Memory B cell (primary cell): ENCODE data around the gene FHDC1.
"Not testable (repeated sequence)": the region's sequence is repeated elsewhere in the genome, so short reads cannot be mapped to it uniquely, and the experiment has no call there.

Experiments
- ATAC-seq: fragments of 150-1000 bp; cut with Tn5 transposase; 2 replicates; pipeline ENCODE4 v1.10.0; 2021; ENCODE audit warnings: low read depth, mild to moderate bottlenecking, moderate library complexity
- DNase-seq, 2 donors: peaks; one replicate each; pipeline ENCODE4 v3.0.0; 2022; ENCODE audit warnings: low spot score in 2 of 2
- H3K27ac Mint-ChIP-seq: one replicate; pipeline ENCODE4 v1.8.0; 2022; ENCODE audit warnings: mild to moderate bottlenecking, moderate library complexity, mixed read lengths
- H3K27me3 Mint-ChIP-seq: one replicate; pipeline ENCODE4 v1.8.0; 2022; ENCODE audit warnings: mixed read lengths
- H3K36me3 Mint-ChIP-seq: one replicate; pipeline ENCODE4 v1.8.0; 2022; ENCODE audit warnings: mild to moderate bottlenecking, mixed read lengths
- H3K4me1 Mint-ChIP-seq: one replicate; pipeline ENCODE4 v1.8.0; 2022; ENCODE audit warnings: mixed read lengths
- H3K4me3 Mint-ChIP-seq: one replicate; pipeline ENCODE4 v1.8.0; 2022; ENCODE audit warnings: mild to moderate bottlenecking, moderate library complexity, mixed read lengths
- H3K9me3 Mint-ChIP-seq: one replicate; pipeline ENCODE4 v1.8.0; 2022; ENCODE audit warnings: mixed read lengths

The FHDC1 gene, protein sequence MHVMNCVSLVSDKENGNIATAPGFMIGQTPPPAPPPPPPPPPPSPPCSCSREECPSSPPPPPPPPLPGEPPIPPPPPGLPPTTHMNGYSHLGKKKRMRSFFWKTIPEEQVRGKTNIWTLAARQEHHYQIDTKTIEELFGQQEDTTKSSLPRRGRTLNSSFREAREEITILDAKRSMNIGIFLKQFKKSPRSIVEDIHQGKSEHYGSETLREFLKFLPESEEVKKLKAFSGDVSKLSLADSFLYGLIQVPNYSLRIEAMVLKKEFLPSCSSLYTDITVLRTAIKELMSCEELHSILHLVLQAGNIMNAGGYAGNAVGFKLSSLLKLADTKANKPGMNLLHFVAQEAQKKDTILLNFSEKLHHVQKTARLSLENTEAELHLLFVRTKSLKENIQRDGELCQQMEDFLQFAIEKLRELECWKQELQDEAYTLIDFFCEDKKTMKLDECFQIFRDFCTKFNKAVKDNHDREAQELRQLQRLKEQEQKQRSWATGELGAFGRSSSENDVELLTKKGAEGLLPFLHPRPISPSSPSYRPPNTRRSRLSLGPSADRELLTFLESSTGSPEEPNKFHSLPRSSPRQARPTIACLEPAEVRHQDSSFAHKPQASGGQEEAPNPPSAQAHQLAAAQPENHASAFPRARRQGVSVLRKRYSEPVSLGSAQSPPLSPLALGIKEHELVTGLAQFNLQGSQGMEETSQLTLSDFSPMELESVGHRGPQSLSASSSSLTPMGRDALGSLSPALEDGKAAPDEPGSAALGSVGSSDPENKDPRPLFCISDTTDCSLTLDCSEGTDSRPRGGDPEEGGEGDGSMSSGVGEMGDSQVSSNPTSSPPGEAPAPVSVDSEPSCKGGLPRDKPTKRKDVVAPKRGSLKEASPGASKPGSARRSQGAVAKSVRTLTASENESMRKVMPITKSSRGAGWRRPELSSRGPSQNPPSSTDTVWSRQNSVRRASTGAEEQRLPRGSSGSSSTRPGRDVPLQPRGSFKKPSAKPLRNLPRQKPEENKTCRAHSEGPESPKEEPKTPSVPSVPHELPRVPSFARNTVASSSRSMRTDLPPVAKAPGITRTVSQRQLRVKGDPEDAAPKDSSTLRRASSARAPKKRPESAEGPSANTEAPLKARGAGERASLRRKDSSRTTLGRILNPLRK

DNA sequence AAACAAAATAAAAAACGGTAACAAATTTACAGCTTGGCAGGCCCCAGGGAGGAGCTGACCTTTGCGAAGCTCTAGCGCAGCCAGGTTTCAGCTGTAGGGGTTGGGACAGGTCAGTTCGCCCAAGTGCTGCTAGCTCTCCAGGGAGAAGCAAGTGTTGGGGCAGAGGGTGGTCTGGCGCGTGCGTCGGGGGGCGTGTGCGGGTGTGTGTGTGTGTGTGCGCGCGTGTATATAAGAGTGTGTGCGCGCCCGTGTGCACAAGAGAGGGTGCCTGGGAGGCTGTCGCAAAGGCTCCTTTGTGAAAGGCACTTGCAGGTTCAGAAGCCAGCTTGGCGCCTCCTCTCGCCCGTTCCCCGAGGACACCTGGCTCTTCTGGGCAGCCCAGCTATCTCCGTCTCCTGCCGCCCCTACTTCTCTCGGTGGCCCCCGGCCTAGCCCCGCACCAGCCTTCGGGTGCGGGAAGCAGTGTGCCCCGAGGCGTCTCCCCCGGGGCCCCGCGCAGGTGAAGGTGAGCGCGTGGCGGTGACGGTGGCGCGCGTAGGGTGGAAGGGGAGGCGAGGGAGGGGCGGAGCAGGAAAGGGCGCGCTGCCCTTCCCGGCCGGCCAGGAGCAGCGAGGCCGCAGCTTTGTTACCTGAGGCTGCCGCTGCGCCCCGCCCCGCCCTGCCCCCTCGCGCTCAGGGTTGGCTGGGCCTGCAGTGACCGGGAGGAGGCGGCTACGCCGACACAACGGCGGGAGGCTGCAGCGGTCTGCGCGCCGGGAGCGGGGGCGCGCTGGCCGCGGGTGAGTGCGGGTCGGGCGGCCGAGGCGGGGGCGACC is at the start of gene FHDC1:
TSS of gene FHDC1 (plus strand) at position 693 of the 815 bp plus-strand sequence. CDS start 6,735 bp downstream, outside the sequence.
- Mint-ChIP-seq H3K9me3 (no peaks in the 10 kb centered on the region), H3K4me1 (peaks cover 18% of the 10 kb centered on the region), H3K27me3 (peaks cover 21% of the 10 kb centered on the region), H3K27ac (no peak within 1 kb of the TSS), H3K4me3 (peak within 1 kb of the TSS; percentile 85), H3K36me3 (no peaks in the 10 kb centered on the region)
- ATAC-seq (peak; percentile 33), DNase-seq (peak; percentile 12 to 25)

DNA sequence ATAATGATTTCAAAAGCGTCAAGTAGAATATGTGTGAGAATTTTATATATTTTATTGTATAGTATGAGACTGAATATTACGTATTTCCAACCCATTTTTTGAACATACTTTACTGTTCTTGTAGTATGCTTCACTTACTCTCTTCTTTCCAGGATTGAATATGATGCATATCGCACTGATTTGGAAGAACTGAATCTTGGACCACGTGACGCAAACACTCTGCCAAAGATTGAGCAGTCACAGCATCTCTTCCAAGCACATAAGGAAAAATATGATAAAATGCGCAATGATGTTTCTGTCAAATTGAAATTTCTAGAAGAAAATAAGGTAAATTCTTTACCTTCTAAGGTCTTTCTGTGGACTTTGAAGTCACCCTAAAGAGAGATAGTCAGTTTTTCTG is 48.1 kb upstream of the FHDC1 start:
- Mint-ChIP-seq H3K36me3 (peaks cover 34% of the 10 kb centered on the region), H3K27ac (no peak overlapping the region), H3K4me3 (no peak overlapping the region), H3K4me1 (peaks cover 3% of the 10 kb centered on the region), H3K27me3 (no peaks in the 10 kb centered on the region), H3K9me3 (no peaks in the 10 kb centered on the region)
- ATAC-seq (no peak), DNase-seq (no peak)

DNA sequence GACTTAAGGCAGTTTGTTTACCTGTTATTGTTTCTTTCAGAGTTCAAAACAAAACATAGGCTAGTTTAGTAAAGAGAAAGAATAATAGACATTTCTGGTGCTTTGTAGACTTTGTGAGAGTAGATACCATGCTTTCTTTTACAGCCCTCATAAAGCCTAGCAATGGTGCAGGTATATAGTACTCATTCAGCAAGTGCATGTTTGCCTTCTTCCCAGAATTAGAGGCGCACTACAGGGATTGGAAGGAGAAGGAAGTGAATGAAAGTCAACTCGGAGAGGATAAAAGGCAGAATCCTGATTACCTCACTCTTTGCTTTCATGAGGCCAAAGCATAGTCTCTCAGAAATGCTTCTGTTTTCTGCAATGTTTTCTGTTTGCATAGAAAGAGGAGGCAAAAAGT is 43.1 kb upstream of the FHDC1 start:
- no peaks in the 10 kb centered on the region for H3K4me1 Mint-ChIP-seq
- H3K36me3 Mint-ChIP-seq = peaks cover 30% of the 10 kb centered on the region
- no peaks in the 10 kb centered on the region for H3K9me3 Mint-ChIP-seq
- DNase-seq (no peak), ATAC-seq (no peak)
- H3K27me3 Mint-ChIP-seq = no peaks in the 10 kb centered on the region
- H3K27ac Mint-ChIP-seq = no peak overlapping the region
- no peak overlapping the region for H3K4me3 Mint-ChIP-seq

DNA sequence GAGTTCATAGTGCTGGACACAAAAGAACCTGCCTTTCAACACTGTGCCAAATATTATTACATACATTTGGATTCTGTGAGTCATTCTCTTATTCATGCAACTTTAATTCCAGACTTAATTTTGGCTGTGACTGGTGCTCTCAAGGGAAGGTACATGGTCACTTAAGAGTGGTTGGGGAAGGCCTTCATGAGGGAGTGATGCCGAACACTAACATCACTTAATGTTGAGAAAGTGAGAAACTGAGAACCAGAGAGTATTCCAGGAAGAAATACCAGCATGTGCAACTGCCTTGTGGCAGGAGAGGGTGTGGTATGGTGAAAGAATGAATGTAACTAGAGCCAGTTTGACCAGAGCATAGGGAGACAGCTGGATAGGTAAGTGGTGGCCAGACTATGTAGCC is 41.5 kb upstream of the FHDC1 start:
- DNase-seq (no peak), ATAC-seq (no peak)
- Mint-ChIP-seq H3K36me3 (peaks cover 36% of the 10 kb centered on the region), H3K27me3 (no peaks in the 10 kb centered on the region), H3K4me1 (no peaks in the 10 kb centered on the region), H3K4me3 (no peak overlapping the region), H3K9me3 (no peaks in the 10 kb centered on the region), H3K27ac (no peak overlapping the region)

DNA sequence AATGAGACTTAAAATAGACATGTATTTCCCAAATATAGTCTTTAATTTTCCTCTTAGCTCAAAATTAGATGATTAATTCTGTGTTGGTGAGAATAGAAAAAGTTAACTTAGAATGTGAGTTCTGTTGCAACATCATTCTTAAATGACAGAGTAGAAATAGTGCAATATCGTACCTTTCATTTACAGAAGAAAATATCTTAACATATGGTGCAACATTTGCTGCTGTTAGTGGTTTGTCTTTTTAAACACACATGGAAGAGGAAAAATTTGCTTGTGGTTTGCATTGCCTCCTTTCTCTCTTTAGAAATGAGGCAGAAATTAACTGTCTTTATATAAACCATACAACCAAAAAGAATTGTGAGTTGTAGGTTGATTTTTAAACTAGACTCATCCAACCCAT is 39.3 kb upstream of the FHDC1 start:
- no peak overlapping the region for H3K27ac Mint-ChIP-seq
- ATAC-seq (no peak), DNase-seq (no peak)
- no peaks in the 10 kb centered on the region for H3K9me3 Mint-ChIP-seq
- no peaks in the 10 kb centered on the region for H3K4me1 Mint-ChIP-seq
- peaks cover 33% of the 10 kb centered on the region for H3K36me3 Mint-ChIP-seq
- H3K27me3 Mint-ChIP-seq = no peaks in the 10 kb centered on the region
- H3K4me3 Mint-ChIP-seq = no peak overlapping the region

DNA sequence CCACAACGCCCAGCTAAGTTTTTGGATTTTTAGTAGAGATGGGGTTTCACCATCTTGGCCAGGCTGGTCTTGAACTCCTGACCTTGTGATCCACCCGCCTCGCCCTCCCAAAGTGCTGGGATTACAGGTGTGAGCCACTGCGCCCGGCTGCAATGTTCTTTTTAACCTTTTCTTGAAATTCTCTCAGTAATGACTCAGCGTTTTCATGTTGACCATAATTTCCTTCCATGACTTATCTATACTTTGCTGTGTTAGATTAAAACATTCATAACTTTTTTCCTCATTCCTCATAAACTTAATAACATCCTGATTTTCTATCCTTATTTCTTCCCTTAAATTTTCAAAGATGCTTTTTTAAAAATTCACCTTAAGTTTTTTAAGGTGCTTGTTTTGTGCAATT is 38.0 kb upstream of the FHDC1 start:
- H3K27me3 Mint-ChIP-seq, H3K9me3 Mint-ChIP-seq, H3K27ac Mint-ChIP-seq, ATAC-seq, H3K4me3 Mint-ChIP-seq, DNase-seq, H3K4me1 Mint-ChIP-seq: not testable (repeated sequence)
- H3K36me3 Mint-ChIP-seq = peaks cover 22% of the 10 kb centered on the region

DNA sequence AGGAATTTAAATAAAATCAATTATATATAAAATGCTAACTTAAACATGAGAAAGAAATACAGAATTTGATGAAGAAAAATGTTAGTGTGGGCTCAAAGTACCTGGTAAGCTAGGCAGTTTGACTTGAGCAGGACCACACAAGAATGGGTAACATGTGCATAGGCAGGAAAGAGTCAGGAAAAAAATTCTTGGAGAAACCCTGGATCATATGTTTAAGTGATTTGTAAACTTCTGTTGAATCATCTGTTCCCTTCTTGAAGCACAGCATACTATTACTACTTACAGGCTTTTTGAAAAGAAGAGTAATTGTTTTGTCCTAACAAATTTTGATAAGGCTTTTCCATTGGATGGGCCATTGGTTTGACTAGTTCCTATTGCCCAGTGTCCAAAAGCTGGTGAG is 37.5 kb upstream of the FHDC1 start:
- no peak overlapping the region for H3K27ac Mint-ChIP-seq
- H3K9me3 Mint-ChIP-seq = no peaks in the 10 kb centered on the region
- DNase-seq (no peak), ATAC-seq (no peak)
- H3K4me3 Mint-ChIP-seq = no peak overlapping the region
- no peaks in the 10 kb centered on the region for H3K4me1 Mint-ChIP-seq
- no peaks in the 10 kb centered on the region for H3K27me3 Mint-ChIP-seq
- peaks cover 22% of the 10 kb centered on the region for H3K36me3 Mint-ChIP-seq

DNA sequence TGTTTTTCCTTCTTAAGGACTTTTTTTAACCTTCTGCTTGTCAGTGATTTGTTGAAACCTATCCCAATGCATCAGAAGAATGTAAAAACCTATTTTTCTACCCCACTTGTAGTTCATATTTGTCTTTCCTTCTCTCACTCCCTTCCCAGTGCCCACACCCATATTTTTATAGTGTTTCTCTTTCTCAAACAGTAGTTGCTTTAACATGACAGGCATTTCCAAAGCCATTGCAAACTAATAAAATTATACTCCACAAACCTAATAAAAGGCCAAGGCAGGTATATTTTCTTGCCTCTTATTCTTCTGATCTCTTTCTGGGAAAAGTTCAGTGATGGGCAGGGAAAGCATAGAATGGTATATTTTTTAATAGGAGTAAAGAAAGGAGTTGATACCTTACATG is 35.7 kb upstream of the FHDC1 start:
- H3K36me3 Mint-ChIP-seq = peaks cover 21% of the 10 kb centered on the region
- no peak for DNase-seq
- no peak overlapping the region for H3K27ac Mint-ChIP-seq
- H3K4me1 Mint-ChIP-seq = no peaks in the 10 kb centered on the region
- ATAC-seq = no peak
- no peaks in the 10 kb centered on the region for H3K27me3 Mint-ChIP-seq
- no peak overlapping the region for H3K4me3 Mint-ChIP-seq
- peaks cover 3% of the 10 kb centered on the region for H3K9me3 Mint-ChIP-seq

DNA sequence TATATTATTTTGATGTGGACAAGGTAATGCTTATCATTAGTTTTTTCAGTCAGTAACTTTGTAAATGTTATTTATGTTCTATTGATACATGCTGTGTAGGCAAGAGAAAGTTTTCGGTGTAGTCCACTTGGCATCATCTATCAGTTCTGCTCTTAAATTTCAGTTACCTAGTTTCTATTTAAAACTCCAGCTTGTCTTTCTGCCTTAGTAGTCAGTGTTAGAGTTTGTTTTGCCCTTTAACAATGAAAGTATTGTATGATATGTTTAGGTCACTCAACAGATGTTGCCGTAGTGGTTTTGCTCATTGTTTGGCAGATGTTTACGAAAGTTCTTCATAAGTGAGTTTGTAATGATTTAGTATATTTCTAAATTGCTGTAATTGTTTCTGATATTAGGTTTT is 34.9 kb upstream of the FHDC1 start:
- H3K4me3 Mint-ChIP-seq = no peak overlapping the region
- no peaks in the 10 kb centered on the region for H3K27me3 Mint-ChIP-seq
- peaks cover 3% of the 10 kb centered on the region for H3K9me3 Mint-ChIP-seq
- H3K4me1 Mint-ChIP-seq = peaks cover under 1% of the 10 kb centered on the region
- DNase-seq = no peak
- ATAC-seq = no peak
- H3K36me3 Mint-ChIP-seq = peaks cover 20% of the 10 kb centered on the region
- H3K27ac Mint-ChIP-seq = no peak overlapping the region

DNA sequence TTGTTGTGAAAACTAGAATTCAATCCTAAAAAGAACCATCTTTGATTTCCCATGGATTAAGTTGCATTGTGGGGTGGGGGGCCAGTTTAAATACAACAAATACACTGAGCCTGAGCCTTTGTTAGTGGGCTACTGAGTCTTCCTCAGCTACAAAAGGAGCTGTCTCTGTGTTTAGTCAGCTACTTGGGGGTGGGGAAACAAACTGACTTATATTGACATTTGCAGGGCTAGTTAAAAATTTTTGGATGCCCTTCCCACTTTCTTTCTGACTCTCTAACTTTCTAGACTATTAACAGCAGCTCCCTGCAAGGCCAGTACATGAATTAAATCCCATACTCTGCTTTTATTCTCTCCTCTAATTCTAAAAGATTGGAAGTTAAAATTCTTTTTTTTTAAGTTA is 32.5 kb upstream of the FHDC1 start:
- Mint-ChIP-seq H3K27me3 (no peaks in the 10 kb centered on the region), H3K4me1 (peaks cover 5% of the 10 kb centered on the region), H3K36me3 (peaks cover 25% of the 10 kb centered on the region), H3K9me3 (peaks cover 3% of the 10 kb centered on the region), H3K4me3 (no peak overlapping the region), H3K27ac (no peak overlapping the region)
- ATAC-seq (no peak), DNase-seq (no peak)

DNA sequence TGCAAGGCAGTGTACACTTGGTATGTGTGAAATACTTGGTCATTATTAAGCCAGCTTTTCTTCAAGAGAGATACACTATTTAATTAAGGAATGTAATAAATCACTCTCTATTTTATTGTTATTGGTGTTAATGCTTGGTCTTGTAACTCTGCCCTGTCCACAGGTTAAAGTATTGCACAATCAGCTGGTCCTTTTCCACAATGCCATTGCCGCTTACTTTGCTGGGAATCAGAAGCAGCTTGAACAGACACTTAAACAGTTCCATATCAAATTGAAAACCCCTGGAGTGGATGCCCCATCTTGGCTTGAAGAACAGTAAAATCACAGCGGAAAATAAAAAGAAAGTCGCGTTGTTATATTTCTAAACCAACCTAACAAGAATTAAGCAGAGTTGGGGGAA is 26.2 kb upstream of the FHDC1 start:
- Mint-ChIP-seq H3K4me3 (no peak overlapping the region), H3K27ac (no peak overlapping the region), H3K27me3 (no peaks in the 10 kb centered on the region), H3K36me3 (peaks cover 20% of the 10 kb centered on the region), H3K9me3 (no peaks in the 10 kb centered on the region), H3K4me1 (peaks cover 5% of the 10 kb centered on the region)
- DNase-seq (no peak), ATAC-seq (no peak)

DNA sequence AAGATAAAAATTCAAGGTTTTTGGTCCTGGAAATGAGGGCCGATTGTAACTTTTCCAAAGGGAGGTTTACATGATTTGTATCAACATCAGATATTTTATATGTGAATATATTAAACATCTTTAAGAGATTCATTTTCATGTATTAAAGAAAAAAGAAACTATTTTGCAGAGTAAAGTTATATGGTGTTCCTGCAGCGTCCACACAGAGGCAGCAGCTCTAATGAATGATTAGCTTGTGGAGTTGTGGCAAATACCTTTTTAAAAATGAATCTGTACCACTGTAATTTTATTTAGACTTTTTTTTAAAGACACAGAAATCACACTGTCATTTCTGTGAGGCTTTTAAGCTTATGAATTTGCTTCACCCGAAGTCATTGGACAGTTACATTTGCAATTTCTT is 25.6 kb upstream of the FHDC1 start:
- H3K9me3 Mint-ChIP-seq = no peaks in the 10 kb centered on the region
- peaks cover 5% of the 10 kb centered on the region for H3K4me1 Mint-ChIP-seq
- DNase-seq (no peak), ATAC-seq (no peak)
- no peak overlapping the region for H3K4me3 Mint-ChIP-seq
- no peak overlapping the region for H3K27ac Mint-ChIP-seq
- H3K27me3 Mint-ChIP-seq = no peaks in the 10 kb centered on the region
- peaks cover 20% of the 10 kb centered on the region for H3K36me3 Mint-ChIP-seq

DNA sequence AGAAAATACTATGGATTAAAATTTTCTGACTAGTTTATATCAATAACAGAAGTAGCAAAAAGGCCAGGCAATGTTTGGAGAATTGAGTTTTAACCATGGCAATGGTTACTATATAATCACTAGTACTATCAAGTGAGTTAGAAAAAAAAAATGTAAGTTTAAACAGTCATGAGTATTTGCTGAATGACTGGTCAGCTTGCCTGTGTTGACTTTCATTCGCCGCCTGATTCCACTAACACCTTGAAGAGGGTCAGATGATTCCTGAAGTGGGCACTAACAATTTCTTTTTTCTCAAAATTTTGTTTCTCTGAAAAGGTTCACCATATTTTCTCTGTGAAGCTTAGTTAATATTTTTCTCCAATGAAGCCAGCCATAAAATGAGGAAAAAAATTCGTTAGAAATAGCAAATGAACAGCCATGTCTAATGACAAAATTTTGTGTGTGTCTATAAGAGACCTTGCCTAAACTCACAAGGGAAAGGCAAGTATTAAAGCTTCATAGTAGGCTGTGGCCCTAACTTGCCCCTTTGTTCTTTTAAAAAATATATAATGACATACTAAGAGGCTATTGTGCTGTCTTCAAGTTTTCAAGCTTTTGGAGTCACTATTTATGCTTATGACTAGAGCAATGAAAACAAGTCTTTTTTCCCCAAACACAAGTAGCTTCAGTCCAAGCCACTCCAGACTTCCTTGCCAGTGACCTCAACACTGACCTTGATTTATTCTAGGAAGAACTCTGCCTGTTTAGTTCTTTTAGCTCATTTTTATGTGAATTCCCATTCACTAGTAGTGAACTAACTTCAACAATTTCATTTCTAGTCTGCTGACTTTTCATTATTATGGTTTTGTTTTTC is 18.4 kb upstream of the FHDC1 start:
- H3K36me3 Mint-ChIP-seq = peaks cover 15% of the 10 kb centered on the region
- no peak for ATAC-seq
- peaks cover 10% of the 10 kb centered on the region for H3K9me3 Mint-ChIP-seq
- H3K4me3 Mint-ChIP-seq = no peak overlapping the region
- H3K27me3 Mint-ChIP-seq = no peaks in the 10 kb centered on the region
- no peak for DNase-seq
- no peak overlapping the region for H3K27ac Mint-ChIP-seq
- H3K4me1 Mint-ChIP-seq = no peaks in the 10 kb centered on the region
